Ecto neural progenitor cell (in vitro differentiated cells): ENCODE measurements around the gene BANK1.

ENCODE experiments used
- DNase-seq: peaks from one replicate; pipeline ENCODE4 v3.0.0-alpha.2; 2018; ENCODE audit warnings: low spot score

BANK1 gene

DNA sequence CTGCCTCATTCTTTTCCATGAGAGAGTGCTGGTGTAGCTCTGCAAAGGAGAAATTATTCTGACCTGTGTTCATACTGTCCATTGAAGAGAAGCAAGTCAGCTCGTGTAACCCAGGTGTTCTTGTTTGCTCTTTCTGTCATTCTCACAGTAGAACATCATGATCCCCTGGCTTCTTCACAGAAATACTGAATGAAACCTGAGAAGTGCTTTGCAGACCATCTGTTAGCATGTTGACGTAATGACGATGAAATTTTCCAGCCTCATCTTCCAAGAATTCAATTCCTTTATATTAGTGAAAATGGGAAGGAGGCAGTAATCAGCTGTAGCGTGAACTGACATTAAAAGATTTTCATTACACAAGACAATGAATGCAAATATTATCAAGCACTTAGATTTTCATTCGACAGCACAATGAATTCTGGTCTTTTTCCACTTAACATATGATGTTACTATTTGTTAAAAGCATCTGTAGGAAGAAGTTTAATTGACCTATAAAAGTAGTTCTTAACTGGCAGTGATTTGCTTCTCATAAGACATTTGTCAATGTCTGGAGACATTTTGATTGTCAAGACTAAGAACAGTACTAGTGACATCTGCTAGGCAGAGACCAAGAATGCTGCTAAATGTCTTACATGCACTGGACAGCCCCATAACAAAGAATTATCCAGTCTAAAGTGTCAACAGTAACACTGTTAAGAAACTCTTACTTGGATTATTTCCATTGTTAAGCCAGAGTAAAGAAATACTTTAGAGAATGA is 246.3 kb downstream of the BANK1 start:
- no peak for DNase-seq

- no peak for DNase-seq
Measured at GRCh38 chr4:102037566-102037965, 247.0 kb downstream of the BANK1 start.

DNA sequence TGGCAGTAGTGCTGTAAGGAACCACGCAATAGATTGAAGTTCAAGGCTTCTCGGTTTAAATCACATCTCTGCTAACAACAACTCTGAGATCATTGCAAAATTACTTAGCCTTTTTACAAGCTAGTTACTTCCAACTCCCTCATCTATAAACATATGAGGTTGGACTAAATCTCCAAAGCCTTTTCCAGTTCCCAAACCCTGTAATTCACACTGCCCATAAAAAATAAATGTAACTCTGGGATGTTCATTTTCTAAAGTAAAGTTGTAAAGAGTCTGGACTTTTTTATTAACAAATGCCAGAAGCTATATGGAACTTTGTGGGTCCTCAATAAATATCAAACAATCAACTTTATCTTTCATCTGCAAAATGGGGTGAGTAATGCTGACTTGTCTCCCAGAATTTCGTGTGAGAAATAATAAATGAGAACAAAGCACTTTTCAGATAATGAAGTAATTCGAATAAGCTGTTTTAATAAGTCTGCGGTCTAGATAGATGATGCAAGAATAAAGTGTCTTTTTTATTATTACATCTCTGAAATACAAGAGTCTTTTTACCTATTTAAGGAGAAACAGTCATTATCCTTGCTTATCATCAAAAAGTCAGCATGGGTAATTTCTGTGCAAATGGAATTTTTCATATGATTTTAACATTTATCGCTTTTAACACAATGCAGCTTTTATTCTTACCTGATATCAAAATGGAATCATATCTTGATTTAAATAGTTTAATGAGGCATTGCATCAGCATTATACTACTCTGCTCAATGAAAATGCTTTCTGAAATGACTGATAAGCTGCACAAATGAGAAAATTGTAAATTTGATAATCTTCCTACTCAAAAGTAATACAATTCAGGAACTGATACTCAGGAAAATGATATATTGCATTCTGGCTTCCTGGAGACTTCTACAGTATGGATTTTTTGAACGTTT is 252.6 kb downstream of the BANK1 start:
- DNase-seq = no peak

GRCh38 chr4:102047616-102048015 is 257.1 kb downstream of the BANK1 start:
- DNase-seq = no peak

DNA sequence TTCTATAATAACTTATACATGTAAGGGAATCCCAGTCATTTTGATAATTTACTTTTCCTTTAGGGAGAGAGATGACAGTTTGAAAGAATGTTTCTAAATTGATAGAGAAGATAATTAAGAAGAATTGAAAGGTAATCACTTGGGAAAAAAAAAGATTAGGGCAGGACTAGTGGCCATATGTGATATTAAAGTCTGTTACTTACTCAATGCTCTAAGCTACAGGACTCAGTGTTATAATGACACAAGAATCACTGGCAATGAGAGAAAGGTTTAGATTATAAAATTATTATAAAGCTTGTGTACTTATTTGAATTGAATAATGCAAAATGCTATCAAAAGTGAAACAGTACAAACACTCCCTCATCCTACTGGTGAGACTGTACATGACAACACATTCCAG is 265.3 kb downstream of the BANK1 start:
- no peak for DNase-seq

DNA sequence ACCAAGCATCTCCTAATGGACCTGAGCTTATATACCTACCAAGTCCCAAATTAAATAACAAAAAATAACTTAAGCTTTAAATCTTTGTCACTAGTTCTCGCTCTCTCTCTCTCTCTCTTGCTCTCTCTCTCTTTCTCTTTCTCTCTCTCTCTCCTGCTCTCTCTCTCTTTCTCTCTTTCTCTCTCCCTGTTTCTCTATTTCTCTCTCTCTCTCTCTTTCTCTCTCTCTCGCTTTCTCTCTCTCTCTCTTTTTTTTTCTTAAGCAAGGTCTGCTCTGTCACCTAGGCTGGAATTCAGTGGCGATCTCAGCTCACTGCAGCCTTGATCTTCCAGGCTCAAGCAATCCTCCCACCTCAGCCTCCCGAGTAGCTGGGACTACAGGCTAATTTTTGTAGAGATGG is 266.6 kb downstream of the BANK1 start:
- no peak for DNase-seq

- DNase-seq = no peak
Measured at GRCh38 chr4:102061133-102061532, 270.6 kb downstream of the BANK1 start.

GRCh38 chr4:102064747-102065442 is 274.4 kb downstream of the BANK1 start:
- DNase-seq = no peak

DNA sequence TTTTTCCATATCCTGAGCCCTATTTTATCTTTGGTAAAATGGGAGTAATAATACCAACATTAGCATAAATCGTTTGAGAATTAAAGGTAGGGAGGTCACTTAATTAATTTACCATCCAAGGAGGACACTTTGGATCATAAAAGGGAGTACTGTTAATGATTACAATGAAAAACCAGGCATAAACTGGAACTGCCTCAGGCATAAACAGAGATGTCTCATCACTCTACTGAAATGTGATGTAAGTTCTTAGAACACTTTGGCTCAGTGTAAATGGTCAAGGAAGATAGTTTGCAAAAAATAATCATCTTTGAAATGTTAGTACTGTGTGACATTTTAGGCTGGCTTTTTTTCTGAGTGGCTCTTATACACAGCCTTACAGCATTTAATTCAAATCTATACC is 286.1 kb downstream of the BANK1 start:
- DNase-seq = no peak

DNA sequence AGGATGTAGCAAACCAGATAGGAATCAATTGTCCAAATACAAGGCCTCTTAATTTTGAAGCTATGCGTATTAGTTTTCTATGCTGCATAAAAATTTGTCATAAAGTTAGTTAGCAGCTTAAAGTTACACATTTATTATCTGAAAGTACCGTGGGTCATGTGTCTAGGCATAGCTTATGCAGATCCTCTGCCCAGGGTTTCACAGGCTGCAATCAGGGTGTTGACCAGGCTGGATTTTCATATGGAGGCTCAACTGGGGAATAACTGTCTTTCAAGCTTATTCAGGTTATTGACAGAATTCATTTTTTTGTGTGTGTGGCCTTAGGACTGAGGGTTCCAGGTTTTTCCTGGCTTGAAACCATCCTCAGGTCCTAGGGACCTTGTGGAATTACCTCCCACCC is 289.7 kb downstream of the BANK1 start:
- DNase-seq = no peak

GRCh38 chr4:102089850-102090621 is 299.5 kb downstream of the BANK1 start:
- DNase-seq = no peak

DNA sequence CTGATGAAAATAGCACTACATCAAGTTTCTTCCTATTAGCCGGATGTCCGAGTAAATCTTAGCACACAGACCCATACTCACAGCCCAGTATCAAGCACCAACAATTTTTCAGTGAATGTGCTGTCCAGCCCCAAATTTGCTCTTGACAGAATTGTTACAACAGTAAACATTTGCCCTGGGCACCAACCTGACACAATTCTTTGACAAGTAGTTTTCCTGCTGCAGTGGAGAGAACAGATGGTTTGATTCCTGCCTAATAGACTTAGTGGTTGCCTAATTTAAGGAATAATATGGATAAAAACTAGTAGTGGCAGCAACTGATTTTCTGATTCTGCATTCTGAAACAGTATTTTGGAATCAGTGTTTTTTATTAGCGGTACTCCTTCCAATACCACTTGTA is 301.1 kb downstream of the BANK1 start:
- DNase-seq = no peak

DNA sequence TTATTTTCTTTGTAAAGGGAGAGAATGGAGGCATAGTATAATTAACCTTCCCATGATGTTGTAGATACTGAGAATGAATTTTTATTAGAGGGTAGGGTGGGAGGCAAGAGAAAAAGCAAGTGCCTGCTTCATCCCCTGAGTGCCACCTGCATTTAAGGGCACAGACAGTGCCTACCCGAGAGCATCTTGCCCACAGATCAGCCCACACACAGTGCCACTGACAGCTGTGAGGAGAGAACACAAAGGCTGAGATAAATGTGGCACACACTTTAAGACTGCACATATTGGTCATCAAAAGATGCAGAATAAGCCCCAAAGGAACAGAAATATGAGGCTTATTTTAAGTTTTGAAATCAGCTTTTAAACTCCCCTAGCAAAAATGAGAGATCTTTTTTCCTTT is 304.0 kb downstream of the BANK1 start:
- no peak for DNase-seq

DNA sequence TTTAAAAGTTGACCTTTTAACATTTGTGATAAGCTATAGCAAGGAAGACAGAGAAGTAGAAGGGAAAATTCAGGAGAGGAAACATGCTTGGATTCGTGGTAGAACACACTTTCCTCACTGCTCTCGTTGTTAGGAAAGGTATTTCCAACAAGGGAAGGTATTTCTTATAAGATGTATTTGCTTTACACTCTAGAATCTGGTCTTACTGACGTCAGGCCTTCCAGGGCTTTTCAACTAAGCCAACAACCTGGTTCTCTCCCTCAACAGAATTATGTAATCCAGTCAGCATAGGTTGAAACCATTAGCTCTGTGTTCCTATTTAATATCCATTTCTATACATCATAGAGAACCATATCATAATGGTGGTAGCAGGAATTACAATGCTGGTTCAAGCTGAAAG is 312.8 kb downstream of the BANK1 start:
- no peak for DNase-seq

DNA sequence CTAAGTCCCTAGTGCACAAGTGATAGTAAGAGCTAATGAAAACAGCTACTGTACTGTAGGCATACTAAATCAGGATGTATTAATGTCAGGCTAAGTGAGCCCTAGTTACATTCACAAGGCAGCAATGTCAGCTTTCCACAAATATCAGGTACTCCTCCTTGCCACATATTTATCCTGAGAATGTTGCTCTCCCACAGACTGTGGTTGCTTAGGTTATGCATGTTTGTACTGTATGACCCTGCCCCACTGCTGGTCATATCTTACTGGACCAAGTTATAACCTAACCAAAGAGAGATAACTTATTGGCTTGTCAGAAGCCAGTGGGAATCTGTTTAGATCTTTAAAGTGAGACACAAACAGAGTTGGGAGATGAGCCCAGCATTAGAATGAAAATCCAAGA is 313.7 kb downstream of the BANK1 start:
- no peak for DNase-seq

- DNase-seq = no peak
Measured at GRCh38 chr4:102105983-102106382, 315.5 kb downstream of the BANK1 start.

- no peak for DNase-seq
Measured at GRCh38 chr4:102114118-102114630, 323.6 kb downstream of the BANK1 start.

DNA sequence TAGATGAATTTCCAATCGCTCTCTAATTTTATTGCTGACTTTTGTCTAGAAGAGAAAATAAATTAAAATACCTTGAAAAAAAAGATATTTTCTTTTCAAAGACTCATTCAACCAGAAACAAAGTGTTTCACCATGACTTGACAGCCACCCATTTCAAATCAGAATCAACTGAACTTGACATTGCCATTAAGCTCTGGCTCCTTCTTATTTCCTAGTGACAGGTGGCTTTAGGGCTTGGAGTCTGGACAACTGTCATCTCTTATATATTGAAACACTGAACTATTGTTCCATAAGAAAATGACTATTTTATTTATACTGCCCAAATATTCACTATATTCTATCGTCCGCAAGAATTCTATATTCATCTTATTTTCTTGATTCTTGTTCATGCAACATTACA is 325.6 kb downstream of the BANK1 start:
- DNase-seq = no peak

DNA sequence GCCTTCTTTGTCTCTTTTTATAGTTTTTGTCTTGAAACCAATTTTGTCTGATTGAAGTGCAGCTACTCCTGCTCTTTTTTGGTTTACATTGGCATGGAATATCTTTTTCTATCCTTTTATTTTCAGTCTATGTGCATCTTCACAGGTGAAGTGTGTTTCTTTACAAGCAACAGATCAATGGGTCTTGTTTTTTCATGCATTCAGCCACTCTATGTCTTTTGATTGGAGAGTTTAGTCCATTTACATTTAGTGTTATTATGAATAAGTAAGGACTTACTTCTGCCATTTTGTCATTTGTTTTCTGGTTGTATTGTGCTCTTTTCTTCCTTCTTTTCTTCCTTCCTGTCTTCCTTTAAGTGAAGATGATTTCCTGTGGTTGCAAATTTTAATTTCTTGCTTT is 330.3 kb downstream of the BANK1 start:
- no peak for DNase-seq
